Measurements from ENCODE around the gene RNASE8. TPM values are rescaled to one million over a fixed set of nuclear protein-coding genes. Genes with fewer than 3 reads are reported as not detected.
A peak's percentile ranks its signal among the peaks of the same experiment; 100 is the strongest.

Gene RNASE8
- total and polyA plus RNA-seq, 2 of the 8 experiments (the other 6 are each of a cell fraction or from before 2014, with no cell fraction given) = not detected

GRCh38 chr14:21106176-21106497, 48.5 kb downstream of the RNASE8 start:
- no peaks in the 10 kb centered on the region for H3K9me3 ChIP-seq (ENCODE audit: insufficient read depth in 2 of 2, low read depth in 1 of 2, low read length in 1 of 2)
- ChIA-PET CTCF (ENCODE audit: partially characterized antibody) (interaction anchor here (0.9 to 11.0 kb wide), 15 partner anchors 7 to 108 kb away, joined by 3 to 239 read pairs (median 21); partner anchors contain the start of gene ARHGEF40), POLR2A (ENCODE audit: partially characterized antibody) (interaction anchor here (5.8 to 7.2 kb wide), 2 partner anchors 12 to 35 kb away, joined by 64 to 121 read pairs; partner anchors contain the start of gene ARHGEF40)
- H3K36me3 ChIP-seq (ENCODE audit: control insufficient read depth in 2 of 4, insufficient read depth in 4 of 4, low read length in 3 of 4) = no peaks in the 10 kb centered on the region
- no peak overlapping the region for H2BK120ac ChIP-seq (replicated peaks; ENCODE audit: low read depth, low read length)
- no peak overlapping the region for H2AFZ ChIP-seq (ENCODE audit: low read length)
- peaks cover 7% of the 10 kb centered on the region for H3K23me2 ChIP-seq (ENCODE audit: low read depth, low read length)
- no peak overlapping the region for H2BK5ac ChIP-seq (ENCODE audit: low read depth, low read length)
- no peak overlapping the region for H2AK5ac ChIP-seq (ENCODE audit: low read depth, low read length)
- no peak overlapping the region for H3K4me3 ChIP-seq (ENCODE audit: extremely low read depth in 1 of 4, insufficient read depth in 2 of 4, low read depth in 3 of 4, low read length in 4 of 4)
- H4K5ac ChIP-seq (ENCODE audit: insufficient read length, low read depth, low read length) = no peak overlapping the region
- no peak overlapping the region for H4K91ac ChIP-seq (replicated peaks; ENCODE audit: insufficient read length, low read length)
- H2BK12ac ChIP-seq (ENCODE audit: low read depth, low read length) = peak overlapping the region; percentile 19; the same call in 1 of the 2 replicates
- no peak overlapping the region; the same call in 1 of the 2 replicates for H2BK15ac ChIP-seq (ENCODE audit: low read length)
- no peak overlapping the region; the same call in 1 of the 2 replicates for H2BK20ac ChIP-seq (ENCODE audit: low read length)
- peaks cover 2 to 25% (median 11%) of the 10 kb centered on the region in 4 experiments; a peak in 5 of 7 replicates for H3K4me1 ChIP-seq (replicated peaks in 1 of 4; ENCODE audit: control insufficient read depth in 3 of 4, insufficient read depth in 4 of 4, low read length in 3 of 4)
- H3K79me1 ChIP-seq (ENCODE audit: low read depth, low read length) = no peaks in the 10 kb centered on the region
- H3K56ac ChIP-seq (replicated peaks; ENCODE audit: insufficient read length, low read depth, low read length) = no peak overlapping the region
- H3K4ac ChIP-seq (replicated peaks; ENCODE audit: insufficient read length, low read depth, low read length) = no peak overlapping the region
- H3K79me2 ChIP-seq (ENCODE audit: control insufficient read depth in 1 of 2, insufficient read depth in 2 of 2, low read length in 2 of 2) = peaks cover 0 to 12% of the 10 kb centered on the region in 2 experiments; a peak in 3 of 4 replicates
- FAIRE-seq (no peak), DNase-seq (ENCODE audit: low read depth in 1 of 2, low spot score in 2 of 2) (no peak)
- no peak overlapping the region for H4K8ac ChIP-seq (ENCODE audit: extremely low read depth, insufficient read depth, low read length)
- H3K27me3 ChIP-seq (replicated peaks in 1 of 4; ENCODE audit: control insufficient read depth in 3 of 4, extremely low read depth in 1 of 4, insufficient read depth in 3 of 4, low read length in 3 of 4) = no peaks in the 10 kb centered on the region
- no peaks in the 10 kb centered on the region for H4K20me1 ChIP-seq (replicated peaks in 1 of 2; ENCODE audit: control insufficient read depth in 1 of 2, insufficient read depth in 2 of 2, low read length in 2 of 2)
- WGBS, 2 experiments (ENCODE audit: extremely low coverage in 1 of 2, insufficient coverage in 1 of 2, insufficient read length in 1 of 2, insufficient replicate concordance in 2 of 2, low coverage in 1 of 2, low lambda C conversion rate in 2 of 2, missing lambda C conversion rate in 1 of 2) = 87% methylated on average over 4 of the region's 4 CpGs; no CpG with 5 or more reads in 1 of the 2 experiments
- no peak overlapping the region for H3K14ac ChIP-seq (ENCODE audit: insufficient read length)
- no peak overlapping the region for H3K27ac ChIP-seq (ENCODE audit: low read depth, low read length)
- 0 out of 4 replicates have a peak overlapping the region, but pooled peaks of 1 of the 2 experiments have one; percentile 12 for H3K4me2 ChIP-seq (ENCODE audit: insufficient read depth in 1 of 2, low read depth in 2 of 2, low read length in 2 of 2)
- H3K23ac ChIP-seq (ENCODE audit: insufficient read length) = no peak overlapping the region
- no peak overlapping the region for H3K18ac ChIP-seq (ENCODE audit: extremely low read depth, low read length)
- H3K9ac ChIP-seq (replicated peaks in 1 of 4; ENCODE audit: extremely low read depth in 1 of 4, low read depth in 3 of 4, low read length in 3 of 4) = no peak overlapping the region
- TF ChIP-seq PHF8 (conservative IDR thresholded peaks at IDR 0.05; ENCODE audit: low read depth, low read length) (no peak), SRF (IDR thresholded peaks at IDR 0.05; ENCODE audit: low read depth, low read length) (no peak), TCF12 (IDR thresholded peaks at IDR 0.05; ENCODE audit: low read depth, low read length) (no peak), BRCA1 (IDR thresholded peaks at IDR 0.05; ENCODE audit: low read depth, low read length) (no peak), CHD1 (IDR thresholded peaks at IDR 0.05; ENCODE audit: low read depth, low read length) (no peak), CBX8 (IDR thresholded peaks at IDR 0.05; ENCODE audit: borderline replicate concordance, low read depth, low read length) (no peak), CTBP2 (IDR thresholded peaks at IDR 0.05; ENCODE audit: borderline replicate concordance, insufficient read depth, insufficient read length, low read length) (no peak), CEBPB (IDR thresholded peaks at IDR 0.05; ENCODE audit: low read depth, low read length) (no peak), TEAD4 (IDR thresholded peaks at IDR 0.05; ENCODE audit: low read depth, low read length) (no peak), EZH2 (IDR thresholded peaks at IDR 0.05; ENCODE audit: low read depth, low read length, severe bottlenecking) (no peak), TBP (IDR thresholded peaks at IDR 0.05; ENCODE audit: low read depth, low read length) (no peak), EP300 (IDR thresholded peaks at IDR 0.05; ENCODE audit: borderline replicate concordance in 1 of 2, low read depth in 2 of 2, low read length in 2 of 2) (no peak), RNF2 (IDR thresholded peaks at IDR 0.05; ENCODE audit: borderline replicate concordance, low read depth, low read length, missing control alignments, poor library complexity, severe bottlenecking) (no peak)
